Stimulated activated CD8-positive, alpha-beta memory T cell treated with anti-CD3 and anti-CD28 coated beads, Interleukin-12 subunit alpha, Interleukin-12 subunit beta, amount 100 ng/mL, for 1 hour (primary cell): ENCODE data around the gene GRAMD4.

Experiments used
- DNase-seq: peaks from one replicate; pipeline ENCODE4 v3.0.0-alpha.2; 2020; ENCODE audit warnings: low read depth

The GRAMD4 gene

GRCh38 chr22:46582281-46582933, 37.8 kb upstream of the GRAMD4 start:
- no peak for DNase-seq

- DNase-seq: no peak
These were observed 36.6 kb upstream of the GRAMD4 start for GRCh38 chr22:46583571-46583970.

GRCh38 chr22:46584081-46584921, 35.9 kb upstream of the GRAMD4 start:
- DNase-seq: no peak

GRCh38 chr22:46585340-46586122, 34.7 kb upstream of the GRAMD4 start:
- DNase-seq: no peak

- DNase-seq: no peak
These were observed 34.1 kb upstream of the GRAMD4 start for GRCh38 chr22:46586123-46586519.

GRCh38 chr22:46586531-46587011, 33.6 kb upstream of the GRAMD4 start:
- DNase-seq: no peak

GRCh38 chr22:46587061-46587460, 33.1 kb upstream of the GRAMD4 start:
- no peak for DNase-seq

GRCh38 chr22:46587492-46588278, 32.5 kb upstream of the GRAMD4 start:
- no peak for DNase-seq

- DNase-seq: no peak
These were observed 31.7 kb upstream of the GRAMD4 start for GRCh38 chr22:46588279-46589140.

GRCh38 chr22:46589141-46589748, 30.9 kb upstream of the GRAMD4 start:
- no peak for DNase-seq

GRCh38 chr22:46589871-46590271, 30.3 kb upstream of the GRAMD4 start:
- no peak for DNase-seq

- DNase-seq: no peak
These were observed 29.9 kb upstream of the GRAMD4 start for GRCh38 chr22:46590334-46590733.

GRCh38 chr22:46591930-46592329, 28.3 kb upstream of the GRAMD4 start:
- no peak for DNase-seq

GRCh38 chr22:46592390-46592872, 27.8 kb upstream of the GRAMD4 start:
- peak; percentile 29 for DNase-seq

GRCh38 chr22:46593211-46593681, 26.9 kb upstream of the GRAMD4 start:
- DNase-seq: no peak

GRCh38 chr22:46593996-46594946, 25.9 kb upstream of the GRAMD4 start:
- DNase-seq: no peak

GRCh38 chr22:46594947-46595298, 25.3 kb upstream of the GRAMD4 start:
- DNase-seq: no peak

GRCh38 chr22:46595545-46595944, 24.6 kb upstream of the GRAMD4 start:
- DNase-seq: no peak

- no peak for DNase-seq
These were observed 24.1 kb upstream of the GRAMD4 start for GRCh38 chr22:46596032-46596441.
